Measurements from ENCODE around the gene ZNF503. TPM values are rescaled to one million over a fixed set of nuclear protein-coding genes. Genes with fewer than 3 reads are reported as not detected.

Gene ZNF503
- total and polyA plus RNA-seq, 7 donors: 1.1 to 5.7 (median 2.3) TPM

DNA sequence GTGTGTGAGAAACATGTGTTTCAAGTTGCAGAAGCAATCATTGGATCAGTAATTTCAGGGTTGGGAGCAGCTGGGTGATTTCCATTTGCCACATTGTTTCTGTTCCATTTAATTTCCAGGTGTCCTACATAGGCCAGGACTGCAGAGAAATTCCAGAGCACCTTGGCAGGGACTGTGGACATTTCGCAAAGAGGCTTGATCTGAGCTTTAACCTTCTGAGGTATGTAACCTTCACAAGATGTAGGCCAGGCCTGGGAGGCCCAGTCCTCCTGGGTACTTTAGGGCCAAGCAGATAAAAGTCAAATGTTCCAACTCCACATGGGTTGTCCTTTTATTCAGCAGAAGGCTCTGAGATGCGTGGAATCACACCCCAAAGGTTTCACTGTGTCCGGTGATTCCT lies 36.7 kb upstream of the ZNF503 start:
- ATAC-seq: no peak
- Histone ChIP-seq H3K36me3 (ENCODE audit: insufficient read depth in 1 of 2, low read depth in 1 of 2) (no peaks in the 10 kb centered on the region), H3K27ac (no peak overlapping the region), H3K4me1 (no peaks in the 10 kb centered on the region), H3K9me3 (peaks cover 8% of the 10 kb centered on the region), H3K27me3 (ENCODE audit: insufficient read depth in 3 of 3, low read length in 2 of 3) (peaks cover 0 to 14% (median 0%) of the 10 kb centered on the region in 3 donors), H3K4me3 (no peak overlapping the region)
- no peak for DNase-seq
- 75 to 85% (median 83%) methylated on average over 3 of the region's 3 CpGs for WGBS, 3 donors
- intact Hi-C loops (cut with DNase I): no loop called here
- TF ChIP-seq, protein P1, sequence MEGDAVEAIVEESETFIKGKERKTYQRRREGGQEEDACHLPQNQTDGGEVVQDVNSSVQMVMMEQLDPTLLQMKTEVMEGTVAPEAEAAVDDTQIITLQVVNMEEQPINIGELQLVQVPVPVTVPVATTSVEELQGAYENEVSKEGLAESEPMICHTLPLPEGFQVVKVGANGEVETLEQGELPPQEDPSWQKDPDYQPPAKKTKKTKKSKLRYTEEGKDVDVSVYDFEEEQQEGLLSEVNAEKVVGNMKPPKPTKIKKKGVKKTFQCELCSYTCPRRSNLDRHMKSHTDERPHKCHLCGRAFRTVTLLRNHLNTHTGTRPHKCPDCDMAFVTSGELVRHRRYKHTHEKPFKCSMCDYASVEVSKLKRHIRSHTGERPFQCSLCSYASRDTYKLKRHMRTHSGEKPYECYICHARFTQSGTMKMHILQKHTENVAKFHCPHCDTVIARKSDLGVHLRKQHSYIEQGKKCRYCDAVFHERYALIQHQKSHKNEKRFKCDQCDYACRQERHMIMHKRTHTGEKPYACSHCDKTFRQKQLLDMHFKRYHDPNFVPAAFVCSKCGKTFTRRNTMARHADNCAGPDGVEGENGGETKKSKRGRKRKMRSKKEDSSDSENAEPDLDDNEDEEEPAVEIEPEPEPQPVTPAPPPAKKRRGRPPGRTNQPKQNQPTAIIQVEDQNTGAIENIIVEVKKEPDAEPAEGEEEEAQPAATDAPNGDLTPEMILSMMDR (IDR thresholded peaks at IDR 0.05): no peak

GRCh38 chr10:75437693-75438092 lies 36.1 kb upstream of the ZNF503 start:
- intact Hi-C loops (cut with DNase I): no loop called here
- TF ChIP-seq, protein P1 (IDR thresholded peaks at IDR 0.05): no peak
- Histone ChIP-seq H3K4me1 (no peaks in the 10 kb centered on the region), H3K4me3 (no peak overlapping the region), H3K36me3 (ENCODE audit: insufficient read depth in 1 of 2, low read depth in 1 of 2) (no peaks in the 10 kb centered on the region), H3K9me3 (peaks cover 2% of the 10 kb centered on the region), H3K27ac (no peak overlapping the region), H3K27me3 (ENCODE audit: insufficient read depth in 3 of 3, low read length in 2 of 3) (peaks cover 0 to 19% (median 3%) of the 10 kb centered on the region in 3 donors)
- 80 to 90% (median 83%) methylated on average over 3 of the region's 3 CpGs for WGBS, 3 donors
- no peak for DNase-seq
- ATAC-seq: no peak

- TF ChIP-seq, protein P1 (IDR thresholded peaks at IDR 0.05): no peak
- no peak for DNase-seq
- intact Hi-C loops (cut with DNase I): no loop called here
- no peak overlapping the region for H3K27ac ChIP-seq
- H3K9me3 ChIP-seq: no peaks in the 10 kb centered on the region
- peaks cover 0 to 27% (median 3%) of the 10 kb centered on the region in 3 donors for H3K27me3 ChIP-seq (ENCODE audit: insufficient read depth in 3 of 3, low read length in 2 of 3)
- ATAC-seq: no peak
- H3K36me3 ChIP-seq (ENCODE audit: insufficient read depth in 1 of 2, low read depth in 1 of 2): no peaks in the 10 kb centered on the region
- no peaks in the 10 kb centered on the region for H3K4me1 ChIP-seq
- H3K4me3 ChIP-seq: no peak overlapping the region
Measured at GRCh38 chr10:75436896-75437295, 35.3 kb upstream of the ZNF503 start.

- H3K4me1 ChIP-seq: no peaks in the 10 kb centered on the region
- H3K4me3 ChIP-seq: no peak overlapping the region
- intact Hi-C loops (cut with DNase I): no loop called here
- H3K27me3 ChIP-seq (ENCODE audit: insufficient read depth in 3 of 3, low read length in 2 of 3): peaks cover 0 to 31% (median 5%) of the 10 kb centered on the region in 3 donors
- TF ChIP-seq, protein P1 (IDR thresholded peaks at IDR 0.05): no peak
- WGBS, 3 donors: 43 to 59% (median 50%) methylated on average over 2 of the region's 2 CpGs
- no peaks in the 10 kb centered on the region for H3K9me3 ChIP-seq
- DNase-seq (no peak), ATAC-seq (no peak)
- no peak overlapping the region for H3K27ac ChIP-seq
- no peaks in the 10 kb centered on the region for H3K36me3 ChIP-seq (ENCODE audit: insufficient read depth in 1 of 2, low read depth in 1 of 2)
Measured at GRCh38 chr10:75435291-75435690, 33.7 kb upstream of the ZNF503 start.

DNA sequence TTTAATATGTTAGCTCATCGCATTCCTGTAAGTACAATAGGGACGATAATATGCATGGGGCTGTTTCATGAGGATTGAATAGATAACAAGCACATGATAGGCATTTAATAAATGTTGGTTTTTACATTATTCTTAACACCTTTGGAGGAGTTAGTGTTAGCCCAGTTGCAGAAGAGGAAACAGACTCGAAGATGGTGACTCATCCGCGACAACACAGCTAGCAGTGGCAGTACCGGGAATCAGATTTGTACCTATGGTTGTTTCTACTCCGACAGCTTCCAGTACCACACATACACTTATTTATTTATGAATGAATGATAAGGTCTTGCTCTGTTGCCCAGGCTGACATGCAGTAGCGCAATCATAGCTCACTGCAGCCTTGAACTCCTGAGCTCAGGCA lies 32.7 kb upstream of the ZNF503 start:
- no peak overlapping the region for H3K27ac ChIP-seq
- intact Hi-C loops (cut with DNase I): no loop called here
- peaks cover 0 to 31% (median 5%) of the 10 kb centered on the region in 3 donors for H3K27me3 ChIP-seq (ENCODE audit: insufficient read depth in 3 of 3, low read length in 2 of 3)
- H3K4me1 ChIP-seq: no peaks in the 10 kb centered on the region
- 91 to 93% (median 92%) methylated on average over 8 of the region's 8 CpGs for WGBS, 3 donors
- no peaks in the 10 kb centered on the region for H3K36me3 ChIP-seq (ENCODE audit: insufficient read depth in 1 of 2, low read depth in 1 of 2)
- ATAC-seq (no peak), DNase-seq (no peak)
- H3K4me3 ChIP-seq: no peak overlapping the region
- TF ChIP-seq, protein P1 (IDR thresholded peaks at IDR 0.05): no peak
- no peaks in the 10 kb centered on the region for H3K9me3 ChIP-seq

All from psoas muscle (tissue), 8 donors.